ENCODE measurements around the gene BRME1. TPM values are rescaled to one million over a fixed set of nuclear protein-coding genes. Genes with fewer than 3 reads are reported as not detected.

BRME1 gene
- total RNA-seq, 2 donors from 2014 or later = 3.7 TPM; not detected in 1

GRCh38 chr19:13850910-13851733 lies 54.8 kb downstream of the BRME1 start:
- Histone ChIP-seq H3K4me1 (ENCODE audit: control insufficient read depth in 1 of 2, low read depth in 2 of 2) (peaks cover 41 to 68% of the 10 kb centered on the region in 2 donors), H3K4me3 (peak overlapping the region; percentile 64), H3K27me3 (replicated peaks; ENCODE audit: insufficient read depth) (no peaks in the 10 kb centered on the region), H3K36me3 (no peaks in the 10 kb centered on the region), H3K27ac (peak overlapping the region; percentile 99 to 100), H3K9me3 (no peaks in the 10 kb centered on the region)
- DNase-seq (ENCODE audit: low spot score) = peak; percentile 70
- peak; percentile 30 for ATAC-seq (ENCODE audit: insufficient number of reproducible peaks, low FRiP score, low read depth)
- TF ChIP-seq CTCF (IDR thresholded peaks at IDR 0.05) = no peak

- Histone ChIP-seq H3K36me3 (no peaks in the 10 kb centered on the region), H3K4me1 (ENCODE audit: control insufficient read depth in 1 of 2, low read depth in 2 of 2) (peaks cover 44 to 73% of the 10 kb centered on the region in 2 donors), H3K4me3 (peak overlapping the region; percentile 64), H3K27me3 (replicated peaks; ENCODE audit: insufficient read depth) (no peaks in the 10 kb centered on the region), H3K9me3 (no peaks in the 10 kb centered on the region), H3K27ac (peak overlapping the region; percentile 99 to 100)
- ATAC-seq (ENCODE audit: insufficient number of reproducible peaks, low FRiP score, low read depth) (peak; percentile 23), DNase-seq (ENCODE audit: low spot score) (no peak)
- no peak for TF ChIP-seq CTCF (IDR thresholded peaks at IDR 0.05)
These were observed 55.7 kb downstream of the BRME1 start for GRCh38 chr19:13849991-13850909.

GRCh38 chr19:13848798-13849676 lies 56.9 kb downstream of the BRME1 start:
- H3K27me3 ChIP-seq (replicated peaks; ENCODE audit: insufficient read depth) = no peaks in the 10 kb centered on the region
- DNase-seq (ENCODE audit: low spot score) (no peak), ATAC-seq (ENCODE audit: insufficient number of reproducible peaks, low FRiP score, low read depth) (no peak)
- H3K4me3 ChIP-seq = no peak overlapping the region
- no peaks in the 10 kb centered on the region for H3K9me3 ChIP-seq
- no peaks in the 10 kb centered on the region for H3K36me3 ChIP-seq
- peaks cover 45 to 76% of the 10 kb centered on the region in 2 donors for H3K4me1 ChIP-seq (ENCODE audit: control insufficient read depth in 1 of 2, low read depth in 2 of 2)
- peak overlapping the region; percentile 99 to 100 for H3K27ac ChIP-seq
- TF ChIP-seq CTCF (IDR thresholded peaks at IDR 0.05) = no peak

GRCh38 chr19:13848340-13848677 lies 57.6 kb downstream of the BRME1 start:
- Histone ChIP-seq H3K27ac (peak overlapping the region; percentile 99 to 100), H3K4me3 (no peak overlapping the region), H3K9me3 (no peaks in the 10 kb centered on the region), H3K27me3 (replicated peaks; ENCODE audit: insufficient read depth) (no peaks in the 10 kb centered on the region), H3K4me1 (ENCODE audit: control insufficient read depth in 1 of 2, low read depth in 2 of 2) (peaks cover 48 to 78% of the 10 kb centered on the region in 2 donors), H3K36me3 (no peaks in the 10 kb centered on the region)
- TF ChIP-seq CTCF (IDR thresholded peaks at IDR 0.05) = no peak
- DNase-seq (ENCODE audit: low spot score) (no peak), ATAC-seq (ENCODE audit: insufficient number of reproducible peaks, low FRiP score, low read depth) (no peak)
